Thymus (tissue), 11 donors: ENCODE results near the gene OR10P1. TPM values are rescaled to one million over a fixed set of nuclear protein-coding genes. Genes with fewer than 3 reads are reported as not detected.
A peak's percentile ranks its signal among the peaks of the same experiment; 100 is the strongest.

ENCODE experiments used
- DNase-seq, 9 donors: peaks; one replicate each; pipeline ENCODE4 v3.0.0-alpha.2; 2013; ENCODE audit warnings: low spot score in 9 of 9, low read depth in 6 of 9, missing footprints in 1 of 9
- H3K27ac ChIP-seq, 2 donors: one replicate each; pipeline ENCODE4 v1.5.1; 2013; ENCODE audit warnings: control low read depth in 1 of 2, low read depth in 1 of 2, low read length in 1 of 2, mild to moderate bottlenecking in 1 of 2, moderate library complexity in 1 of 2
- H3K27me3 ChIP-seq, 2 donors: one replicate each; pipeline ENCODE4 v1.5.1; 2013; ENCODE audit warnings: low read length in 1 of 2; ENCODE audit not compliant: control insufficient read depth in 2 of 2, insufficient read depth in 1 of 2
- H3K36me3 ChIP-seq, 2 donors: one replicate each; pipeline ENCODE4 v1.5.1; 2013; ENCODE audit warnings: low read length in 1 of 2, mild to moderate bottlenecking in 1 of 2, moderate library complexity in 1 of 2; ENCODE audit not compliant: control insufficient read depth in 2 of 2, insufficient read depth in 2 of 2
- H3K4me1 ChIP-seq, 2 donors: one replicate each; pipeline ENCODE4 v1.5.1; 2013; ENCODE audit warnings: low read length in 2 of 2; ENCODE audit not compliant: control insufficient read depth in 2 of 2, insufficient read depth in 2 of 2
- H3K4me3 ChIP-seq, 2 donors: one replicate each; pipeline ENCODE4 v1.5.1; 2013; ENCODE audit warnings: low read length in 2 of 2, control low read depth in 1 of 2, mild to moderate bottlenecking in 1 of 2
- H3K9me3 ChIP-seq, 2 donors: one replicate each; pipeline ENCODE4 v1.5.1; 2013; ENCODE audit warnings: low read length in 1 of 2, mild to moderate bottlenecking in 1 of 2; ENCODE audit not compliant: control insufficient read depth in 2 of 2, insufficient read depth in 1 of 2
- WGBS: extraction: QIAGEN DNeasy Blood & Tissue Kit; methylation state at CpG from one replicate; pipeline ENCODE4 v1.1.7; 2013; 5-methylcytosine and 5-hydroxymethylcytosine counted together
- polyA plus RNA-seq: library from polyadenylated mRNA; stranded (reverse); fragments of 200-250 nt; gene quantifications from one replicate; pipeline ENCODE4 v1.2.3, GENCODE V29; 2013
- total RNA-seq: library from RNA; stranded (reverse); fragments of 120-200 nt; gene quantifications from one replicate; pipeline ENCODE4 v1.2.4, GENCODE V29; 2013
- donor health status: healthy.

The OR10P1 gene
- total and polyA plus RNA-seq, 2 donors: 0.05 TPM; not detected in 1

DNA sequence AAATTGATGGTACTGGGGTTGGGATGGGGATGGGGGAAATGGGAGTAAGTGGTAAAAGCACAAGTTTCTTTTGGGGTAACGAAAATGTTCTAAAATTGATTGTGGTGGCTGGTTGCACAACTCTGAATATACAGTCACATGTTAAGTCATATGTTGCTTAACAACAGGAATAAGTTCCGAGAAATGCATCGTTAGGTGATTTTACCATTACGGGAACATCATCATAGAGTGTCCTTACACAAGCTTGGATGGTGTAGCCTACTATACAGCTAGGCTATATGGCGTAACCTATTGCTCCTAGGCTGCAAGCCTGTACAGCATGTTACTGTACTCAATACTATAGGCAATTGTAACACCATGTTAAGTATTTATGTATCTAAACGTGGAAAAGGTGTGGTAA, 40.0 kb downstream of the OR10P1 start:
- WGBS: 78% methylated on average over 6 of the region's 6 CpGs
- Histone ChIP-seq H3K27ac (no peak overlapping the region), H3K36me3 (no peaks in the 10 kb centered on the region), H3K4me1 (peaks cover 4 to 6% of the 10 kb centered on the region in 2 donors), H3K4me3 (no peak overlapping the region), H3K9me3 (no peaks in the 10 kb centered on the region), H3K27me3 (peaks cover 0 to 12% of the 10 kb centered on the region in 2 donors)
- no peak for DNase-seq

DNA sequence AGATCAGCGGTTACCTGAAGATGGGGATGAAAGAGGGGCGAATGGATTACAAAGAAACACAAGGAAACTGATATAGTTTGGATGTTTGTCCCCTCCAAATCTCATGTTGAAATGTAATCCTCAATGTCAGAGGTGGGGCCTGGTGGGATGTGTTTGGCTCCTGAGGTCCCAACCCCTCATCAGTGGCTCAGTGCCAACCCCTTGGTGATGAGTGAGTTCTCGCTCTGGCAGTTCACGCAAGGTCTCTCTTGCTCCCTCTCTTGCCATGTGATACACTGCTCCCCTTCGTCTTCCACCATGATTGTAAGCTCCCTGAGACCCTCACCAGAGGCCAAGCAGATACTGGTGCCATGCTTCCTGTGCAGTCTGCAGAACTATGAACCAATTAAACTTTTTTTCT, 43.0 kb downstream of the OR10P1 start:
- Histone ChIP-seq H3K9me3 (no peaks in the 10 kb centered on the region), H3K4me1 (peaks cover 5 to 6% of the 10 kb centered on the region in 2 donors), H3K27me3 (peaks cover 0 to 18% of the 10 kb centered on the region in 2 donors), H3K4me3 (no peak overlapping the region), H3K27ac (no peak overlapping the region), H3K36me3 (no peaks in the 10 kb centered on the region)
- no peak for DNase-seq
- WGBS: 97% methylated on average over 5 of the region's 5 CpGs

DNA sequence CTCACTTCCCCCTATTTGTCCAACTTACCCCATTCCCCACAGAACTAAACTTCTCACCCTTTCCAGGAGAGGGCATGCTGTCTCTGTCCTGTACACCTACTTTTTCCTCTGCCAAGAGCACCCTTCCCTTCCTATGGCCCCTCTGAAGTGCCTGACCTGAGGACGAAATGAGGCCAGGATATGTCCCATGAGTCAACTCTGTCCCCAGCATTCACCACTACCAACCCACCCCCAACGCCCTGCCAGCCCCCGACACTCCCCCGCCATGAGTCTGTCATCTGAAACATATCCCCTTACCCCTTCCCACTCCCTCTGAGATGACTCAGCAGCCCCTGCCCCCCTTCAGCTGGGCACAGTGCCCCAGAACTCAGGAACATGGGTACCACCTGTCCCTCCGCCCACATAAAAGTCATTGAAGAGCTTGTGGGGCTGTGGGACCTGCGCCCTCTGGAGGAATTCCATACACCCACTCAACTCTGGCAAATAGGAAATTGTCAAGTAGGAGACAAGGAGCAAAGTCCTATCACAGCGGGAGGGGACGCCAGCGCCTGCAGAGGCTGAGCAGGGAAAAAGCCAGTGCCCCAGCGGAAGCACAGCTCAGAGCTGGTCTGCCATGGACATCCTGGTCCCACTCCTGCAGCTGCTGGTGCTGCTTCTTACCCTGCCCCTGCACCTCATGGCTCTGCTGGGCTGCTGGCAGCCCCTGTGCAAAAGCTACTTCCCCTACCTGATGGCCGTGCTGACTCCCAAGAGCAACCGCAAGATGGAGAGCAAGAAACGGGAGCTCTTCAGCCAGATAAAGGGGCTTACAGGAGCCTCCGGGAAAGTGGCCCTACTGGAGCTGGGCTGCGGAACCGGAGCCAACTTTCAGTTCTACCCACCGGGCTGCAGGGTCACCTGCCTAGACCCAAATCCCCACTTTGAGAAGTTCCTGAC, 44.7 kb downstream of the OR10P1 start:
- H3K4me1 ChIP-seq: peaks cover 5 to 6% of the 10 kb centered on the region in 2 donors
- no peaks in the 10 kb centered on the region for H3K36me3 ChIP-seq
- no peak overlapping the region for H3K4me3 ChIP-seq
- WGBS: 23% methylated on average over 17 of the region's 17 CpGs
- peak in 1 of 9 donors; percentile 16 for DNase-seq
- no peaks in the 10 kb centered on the region for H3K9me3 ChIP-seq
- no peak overlapping the region for H3K27ac ChIP-seq
- H3K27me3 ChIP-seq: peaks cover 0 to 14% of the 10 kb centered on the region in 2 donors

- peaks cover 5 to 6% of the 10 kb centered on the region in 2 donors for H3K4me1 ChIP-seq
- no peaks in the 10 kb centered on the region for H3K9me3 ChIP-seq
- 89% methylated on average over 13 of the region's 13 CpGs for WGBS
- DNase-seq: no peak
- no peaks in the 10 kb centered on the region for H3K36me3 ChIP-seq
- H3K27ac ChIP-seq: no peak overlapping the region
- no peak overlapping the region for H3K4me3 ChIP-seq
- H3K27me3 ChIP-seq: peaks cover 0 to 14% of the 10 kb centered on the region in 2 donors
These were observed 45.5 kb downstream of the OR10P1 start for GRCh38 chr12:55682087-55682796.

GRCh38 chr12:55683676-55684075, 47.0 kb downstream of the OR10P1 start:
- Histone ChIP-seq H3K9me3 (no peaks in the 10 kb centered on the region), H3K4me3 (no peak overlapping the region), H3K36me3 (no peaks in the 10 kb centered on the region), H3K4me1 (peaks cover 5 to 6% of the 10 kb centered on the region in 2 donors), H3K27me3 (peaks cover 0 to 14% of the 10 kb centered on the region in 2 donors), H3K27ac (no peak overlapping the region)
- 98% methylated on average over 7 of the region's 7 CpGs for WGBS
- DNase-seq: no peak

DNA sequence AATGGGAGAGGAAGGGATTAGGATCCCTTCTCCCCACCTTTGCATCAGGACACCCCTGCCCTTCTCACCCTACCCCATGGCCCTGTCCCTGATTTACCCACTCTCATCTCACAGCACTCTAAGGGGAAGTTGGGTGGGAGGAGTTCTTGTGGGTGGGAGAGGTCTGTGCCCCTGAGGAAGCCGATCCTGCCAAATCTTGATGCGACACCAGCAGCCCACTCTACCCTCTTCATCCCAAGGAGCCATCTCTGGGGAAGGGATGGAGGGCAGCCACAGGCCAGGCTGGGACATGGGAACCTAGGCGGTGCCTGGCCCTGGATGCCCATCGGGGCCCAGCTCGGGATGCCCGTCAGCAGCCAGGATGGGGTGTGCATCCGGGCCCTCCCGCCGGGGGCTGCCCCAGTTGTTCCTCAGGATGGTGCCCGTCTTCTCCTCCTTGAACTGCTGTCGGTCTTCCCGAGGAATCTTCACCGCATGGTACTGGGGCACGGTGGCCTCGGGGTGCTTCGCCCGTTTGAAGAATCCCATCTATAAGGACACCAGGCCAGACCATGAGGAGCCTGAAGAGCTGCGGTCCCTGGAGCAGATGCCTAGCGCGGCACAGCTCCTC, 48.2 kb downstream of the OR10P1 start:
- no peaks in the 10 kb centered on the region for H3K9me3 ChIP-seq
- H3K4me3 ChIP-seq: no peak overlapping the region
- peaks cover 0 to 14% of the 10 kb centered on the region in 2 donors for H3K27me3 ChIP-seq
- DNase-seq: no peak
- H3K36me3 ChIP-seq: no peaks in the 10 kb centered on the region
- no peak overlapping the region for H3K27ac ChIP-seq
- peaks cover 5 to 6% of the 10 kb centered on the region in 2 donors for H3K4me1 ChIP-seq
- WGBS: 97% methylated on average over 20 of the region's 20 CpGs

GRCh38 chr12:55685671-55686070, 49.0 kb downstream of the OR10P1 start:
- Histone ChIP-seq H3K4me3 (no peak overlapping the region), H3K4me1 (peaks cover 5 to 6% of the 10 kb centered on the region in 2 donors), H3K9me3 (no peaks in the 10 kb centered on the region), H3K36me3 (no peaks in the 10 kb centered on the region), H3K27me3 (peaks cover 0 to 14% of the 10 kb centered on the region in 2 donors), H3K27ac (no peak overlapping the region)
- no peak for DNase-seq
- 98% methylated on average over 5 of the region's 5 CpGs for WGBS

DNA sequence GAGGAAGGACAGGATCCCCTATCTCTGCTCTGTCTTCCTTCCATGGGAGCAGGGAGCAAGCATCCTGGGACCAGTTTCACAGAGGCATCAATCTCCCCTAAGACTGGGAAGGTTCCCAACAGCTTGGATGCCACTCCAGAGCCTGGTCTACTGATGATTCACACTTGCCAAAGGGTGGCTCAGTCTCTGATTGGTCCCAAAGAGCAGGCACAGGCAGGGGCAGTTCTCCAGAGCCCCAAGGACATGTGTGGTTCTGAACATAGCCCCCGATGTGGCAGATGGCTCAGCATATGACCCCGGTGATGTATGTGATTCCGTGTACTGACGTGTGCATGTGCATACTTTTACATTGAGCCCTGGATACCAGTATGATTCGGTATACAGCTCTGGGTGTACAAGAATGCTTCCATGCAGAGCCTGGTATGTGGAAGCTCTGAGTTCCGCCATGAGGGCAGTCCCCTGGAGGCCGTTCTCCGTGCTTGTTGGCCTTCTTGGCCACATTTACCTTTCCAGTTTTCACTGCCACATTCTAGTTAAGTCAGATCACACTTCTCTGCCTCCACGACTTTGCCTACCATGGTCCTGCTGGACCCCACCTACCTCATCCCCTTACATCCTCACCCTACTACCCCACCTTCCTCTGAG, 49.8 kb downstream of the OR10P1 start:
- no peak overlapping the region for H3K27ac ChIP-seq
- peaks cover 0 to 8% of the 10 kb centered on the region in 2 donors for H3K27me3 ChIP-seq
- H3K9me3 ChIP-seq: no peaks in the 10 kb centered on the region
- H3K36me3 ChIP-seq: no peaks in the 10 kb centered on the region
- H3K4me1 ChIP-seq: peaks cover 1 to 3% of the 10 kb centered on the region in 2 donors
- H3K4me3 ChIP-seq: no peak overlapping the region
- WGBS: 95% methylated on average over 9 of the region's 9 CpGs
- no peak for DNase-seq
